ENCODE results near the gene GCK. TPM values are rescaled to one million over a fixed set of nuclear protein-coding genes. Genes with fewer than 3 reads are reported as not detected.

Gene GCK
- total RNA-seq, 1 donor from 2014 or later: 5.9 TPM

DNA sequence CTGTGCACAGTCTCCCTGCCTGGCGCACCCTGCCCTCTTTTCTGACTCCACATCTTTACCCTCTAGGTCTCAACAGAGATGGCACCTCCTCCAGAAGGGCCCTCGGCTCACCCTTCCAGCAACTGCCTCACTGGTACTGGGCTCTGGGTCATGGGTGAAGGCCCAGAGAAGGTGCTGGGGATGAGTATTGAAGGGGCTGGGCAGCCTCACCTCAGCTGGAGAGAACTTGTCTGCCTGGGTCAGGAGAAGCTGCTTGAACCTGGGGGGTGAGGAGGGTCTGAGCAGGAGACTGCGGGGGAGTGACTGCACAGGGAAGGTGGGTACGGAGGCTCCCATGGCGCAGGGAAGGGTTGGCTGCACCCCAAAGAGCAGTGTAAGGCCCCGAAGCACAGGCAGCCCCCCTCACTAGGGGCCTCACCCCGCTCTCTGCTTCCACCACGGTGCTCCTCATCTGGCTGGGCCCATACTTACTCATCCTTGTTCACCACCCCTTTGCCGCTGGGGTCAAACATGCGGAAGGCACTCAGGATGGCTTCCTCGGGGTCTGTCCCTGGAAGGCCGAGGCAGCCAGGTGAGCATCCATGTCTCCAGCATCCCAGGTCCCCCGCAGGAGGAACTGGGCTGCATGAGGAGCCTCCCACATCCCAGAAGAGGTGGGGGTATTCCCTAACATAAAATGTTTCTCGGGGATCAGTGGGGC, 49.8 kb downstream of the GCK start:
- Mint-ChIP-seq H3K4me1 (ENCODE audit: low read depth) (no peaks in the 10 kb centered on the region), H3K9me3 (ENCODE audit: low read depth) (no peaks in the 10 kb centered on the region), H3K36me3 (ENCODE audit: insufficient read depth) (no peaks in the 10 kb centered on the region), H3K27ac (no peak overlapping the region), H3K27me3 (peaks cover 13% of the 10 kb centered on the region), H3K4me3 (ENCODE audit: low read depth) (no peak overlapping the region)
- TF ChIP-seq, protein P1, sequence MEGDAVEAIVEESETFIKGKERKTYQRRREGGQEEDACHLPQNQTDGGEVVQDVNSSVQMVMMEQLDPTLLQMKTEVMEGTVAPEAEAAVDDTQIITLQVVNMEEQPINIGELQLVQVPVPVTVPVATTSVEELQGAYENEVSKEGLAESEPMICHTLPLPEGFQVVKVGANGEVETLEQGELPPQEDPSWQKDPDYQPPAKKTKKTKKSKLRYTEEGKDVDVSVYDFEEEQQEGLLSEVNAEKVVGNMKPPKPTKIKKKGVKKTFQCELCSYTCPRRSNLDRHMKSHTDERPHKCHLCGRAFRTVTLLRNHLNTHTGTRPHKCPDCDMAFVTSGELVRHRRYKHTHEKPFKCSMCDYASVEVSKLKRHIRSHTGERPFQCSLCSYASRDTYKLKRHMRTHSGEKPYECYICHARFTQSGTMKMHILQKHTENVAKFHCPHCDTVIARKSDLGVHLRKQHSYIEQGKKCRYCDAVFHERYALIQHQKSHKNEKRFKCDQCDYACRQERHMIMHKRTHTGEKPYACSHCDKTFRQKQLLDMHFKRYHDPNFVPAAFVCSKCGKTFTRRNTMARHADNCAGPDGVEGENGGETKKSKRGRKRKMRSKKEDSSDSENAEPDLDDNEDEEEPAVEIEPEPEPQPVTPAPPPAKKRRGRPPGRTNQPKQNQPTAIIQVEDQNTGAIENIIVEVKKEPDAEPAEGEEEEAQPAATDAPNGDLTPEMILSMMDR (IDR thresholded peaks at IDR 0.05; ENCODE audit: unreplicated experiment): no peak
- DNase-seq (ENCODE audit: low spot score, unreplicated experiment): no peak

GRCh38 chr7:44138698-44139097, 50.5 kb downstream of the GCK start:
- Mint-ChIP-seq H3K36me3 (ENCODE audit: insufficient read depth) (no peaks in the 10 kb centered on the region), H3K27ac (no peak overlapping the region), H3K4me3 (ENCODE audit: low read depth) (no peak overlapping the region), H3K27me3 (peaks cover 5% of the 10 kb centered on the region), H3K4me1 (ENCODE audit: low read depth) (no peaks in the 10 kb centered on the region), H3K9me3 (ENCODE audit: low read depth) (no peaks in the 10 kb centered on the region)
- TF ChIP-seq, protein P1 (IDR thresholded peaks at IDR 0.05; ENCODE audit: unreplicated experiment): no peak
- DNase-seq (ENCODE audit: low spot score, unreplicated experiment): no peak

DNA sequence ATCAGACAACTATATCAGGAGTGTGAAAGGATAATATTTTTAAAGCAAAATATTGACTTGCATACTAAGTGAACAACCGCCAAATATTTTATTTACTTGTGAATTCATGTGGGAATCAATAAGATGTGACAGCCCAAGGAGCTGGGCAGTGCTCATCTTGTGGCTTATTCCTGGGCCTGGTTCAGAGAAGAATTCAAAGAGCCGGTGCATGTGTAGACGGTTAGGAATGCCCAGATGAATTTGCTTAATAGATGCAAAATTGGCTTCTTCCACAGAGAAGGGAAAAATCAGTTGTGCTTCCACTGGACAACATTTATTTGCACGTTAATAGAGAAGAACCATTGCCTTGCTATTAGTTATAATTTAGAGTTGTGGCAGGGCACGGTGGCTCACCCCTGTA, 52.5 kb downstream of the GCK start:
- Mint-ChIP-seq H3K27ac (no peak overlapping the region), H3K9me3 (ENCODE audit: low read depth) (no peaks in the 10 kb centered on the region), H3K36me3 (ENCODE audit: insufficient read depth) (no peaks in the 10 kb centered on the region), H3K4me1 (ENCODE audit: low read depth) (peaks cover 8% of the 10 kb centered on the region), H3K27me3 (no peaks in the 10 kb centered on the region), H3K4me3 (ENCODE audit: low read depth) (no peak overlapping the region)
- DNase-seq (ENCODE audit: low spot score, unreplicated experiment): no peak
- TF ChIP-seq, protein P1 (IDR thresholded peaks at IDR 0.05; ENCODE audit: unreplicated experiment): no peak

DNA sequence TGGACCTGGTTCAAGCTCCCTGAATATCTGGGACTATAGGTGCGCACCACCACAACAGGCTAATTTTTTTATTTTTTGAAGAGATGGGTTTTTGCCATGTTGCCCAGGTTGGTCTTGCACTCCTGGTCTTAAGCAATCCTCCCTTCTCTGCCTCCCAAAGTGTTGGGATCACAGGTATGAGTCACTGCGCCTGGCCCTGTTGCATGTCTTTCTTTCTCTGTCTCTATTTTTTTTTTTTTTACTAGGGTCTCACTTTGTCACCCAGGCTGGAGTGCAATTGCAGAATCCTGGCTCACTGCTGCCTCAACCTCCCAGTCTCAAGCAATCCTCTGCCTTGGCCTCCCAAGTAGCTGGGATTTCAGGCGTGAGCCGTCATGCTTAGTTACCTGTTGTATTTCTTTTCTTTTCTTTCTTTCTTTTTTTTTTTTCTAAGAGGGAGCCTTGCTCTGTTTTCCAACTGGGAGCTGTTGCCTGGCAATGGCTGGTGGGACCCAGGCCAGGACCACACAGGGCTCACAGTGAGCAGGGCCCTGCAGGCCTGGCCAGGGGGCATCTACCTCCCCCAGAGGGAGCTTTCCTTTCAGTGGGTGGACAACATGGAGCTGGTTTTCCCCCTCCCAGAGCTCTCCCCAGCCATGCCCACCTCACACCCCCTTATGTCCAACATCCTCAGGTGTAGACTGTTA, 54.2 kb downstream of the GCK start:
- no peak for DNase-seq (ENCODE audit: low spot score, unreplicated experiment)
- Mint-ChIP-seq H3K27me3 (no peaks in the 10 kb centered on the region), H3K36me3 (ENCODE audit: insufficient read depth) (no peaks in the 10 kb centered on the region), H3K27ac (no peak overlapping the region), H3K4me3 (ENCODE audit: low read depth) (no peak overlapping the region), H3K9me3 (ENCODE audit: low read depth) (no peaks in the 10 kb centered on the region), H3K4me1 (ENCODE audit: low read depth) (peaks cover 16% of the 10 kb centered on the region)
- TF ChIP-seq, protein P1 (IDR thresholded peaks at IDR 0.05; ENCODE audit: unreplicated experiment): no peak

DNA sequence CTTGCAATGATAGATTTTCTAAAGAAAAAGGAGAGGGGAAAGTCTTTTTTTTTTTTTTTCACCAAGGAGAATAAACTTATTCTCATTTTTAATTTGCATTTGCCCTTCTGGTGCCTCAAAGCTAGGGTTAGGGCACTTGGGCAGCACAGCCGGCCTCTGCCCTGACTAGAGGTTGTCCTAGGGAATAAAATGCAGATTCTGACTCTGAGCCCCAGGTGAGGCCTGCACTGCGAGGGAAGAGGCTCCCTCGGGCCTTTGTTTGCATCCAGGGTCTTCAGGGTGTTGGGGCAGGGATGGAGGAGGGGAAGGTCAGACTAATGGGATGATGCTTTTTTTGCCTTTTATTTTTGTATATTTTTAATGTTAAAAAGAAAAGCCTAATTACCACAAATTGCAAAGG, 55.9 kb downstream of the GCK start:
- H3K27ac Mint-ChIP-seq: no peak overlapping the region
- no peaks in the 10 kb centered on the region for H3K36me3 Mint-ChIP-seq (ENCODE audit: insufficient read depth)
- H3K27me3 Mint-ChIP-seq: no peaks in the 10 kb centered on the region
- peaks cover 16% of the 10 kb centered on the region for H3K4me1 Mint-ChIP-seq (ENCODE audit: low read depth)
- no peak for DNase-seq (ENCODE audit: low spot score, unreplicated experiment)
- TF ChIP-seq, protein P1 (IDR thresholded peaks at IDR 0.05; ENCODE audit: unreplicated experiment): no peak
- no peaks in the 10 kb centered on the region for H3K9me3 Mint-ChIP-seq (ENCODE audit: low read depth)
- H3K4me3 Mint-ChIP-seq (ENCODE audit: low read depth): no peak overlapping the region

Data from progenitor cell of endocrine pancreas (in vitro differentiated cells).